Neuronal stem cell (in vitro differentiated cells): Measurements from ENCODE around the gene NAA30.

Experiments used
- DNase-seq: peaks from one replicate; pipeline ENCODE4 v3.0.0-alpha.2; 2013; ENCODE audit warnings: low spot score
- H2AFZ ChIP-seq: one replicate; pipeline ENCODE4 v1.6.1; 2013; ENCODE audit warnings: mild to moderate bottlenecking, low read length, inconsistent platforms
- H2AK5ac ChIP-seq: 2 replicates; pipeline ENCODE4 v1.6.1; 2013; ENCODE audit warnings: low read depth, mild to moderate bottlenecking, inconsistent platforms, low read length, moderate library complexity, mixed read lengths
- H2BK120ac ChIP-seq: 2 replicates; pipeline ENCODE4 v1.6.1; 2013; ENCODE audit warnings: low read depth, mild to moderate bottlenecking, inconsistent platforms, low read length, moderate library complexity, mixed read lengths
- H2BK12ac ChIP-seq: one replicate; pipeline ENCODE4 v1.6.1; 2013; ENCODE audit warnings: low read length, inconsistent platforms
- H2BK15ac ChIP-seq: 2 replicates; pipeline ENCODE4 v1.6.1; 2013; ENCODE audit warnings: mild to moderate bottlenecking, low read length, inconsistent platforms, mixed read lengths
- H2BK5ac ChIP-seq: one replicate; pipeline ENCODE4 v1.6.1; 2013; ENCODE audit warnings: inconsistent platforms, mild to moderate bottlenecking, low read length, moderate library complexity
- H3K14ac ChIP-seq: one replicate; pipeline ENCODE4 v1.6.1; 2013; ENCODE audit warnings: low read length, inconsistent platforms
- H3K18ac ChIP-seq: 2 replicates; pipeline ENCODE4 v1.6.1; 2013; ENCODE audit warnings: low read length, inconsistent platforms
- H3K23ac ChIP-seq: 2 replicates; pipeline ENCODE4 v1.6.1; 2013; ENCODE audit warnings: low read depth, mild to moderate bottlenecking, mixed read lengths, low read length, inconsistent platforms; ENCODE audit not compliant: poor library complexity
- H3K27ac ChIP-seq: replicated peaks from 3 replicates; pipeline ENCODE4 v1.5.1; 2013; ENCODE audit warnings: low read length, inconsistent platforms
- H3K27me3 ChIP-seq, 3 experiments: 2 replicates each; pipeline ENCODE4 v1.6.1; 2013; ENCODE audit warnings: low read length in 3 of 3, mild to moderate bottlenecking in 2 of 3, inconsistent platforms in 1 of 3, low read depth in 1 of 3, mixed read lengths in 1 of 3, moderate library complexity in 1 of 3; ENCODE audit not compliant: control insufficient read depth in 3 of 3, insufficient read depth in 3 of 3
- H3K36me3 ChIP-seq, 2 donors: replicated peaks in 1 of 2; 2 replicates each; pipeline ENCODE4 v1.6.1; 2013; ENCODE audit warnings: low read length in 2 of 2; ENCODE audit not compliant: control insufficient read depth in 2 of 2, insufficient read depth in 2 of 2
- H3K4ac ChIP-seq: 2 replicates; pipeline ENCODE4 v1.6.1; 2013; ENCODE audit warnings: inconsistent platforms, mild to moderate bottlenecking, low read length, moderate library complexity
- H3K4me1 ChIP-seq, 2 donors: 1 replicate in 1 of 2; 2 replicates in 1 of 2; pipeline ENCODE4 v1.6.1; 2013; ENCODE audit warnings: low read length in 2 of 2, low read depth in 1 of 2; ENCODE audit not compliant: control insufficient read depth in 2 of 2, insufficient read depth in 1 of 2
- H3K4me2 ChIP-seq: one replicate; pipeline ENCODE4 v1.6.1; 2013; ENCODE audit warnings: mild to moderate bottlenecking, low read length, inconsistent platforms; ENCODE audit not compliant: insufficient read depth, poor library complexity, severe bottlenecking
- H3K4me3 ChIP-seq, 2 donors: 2 replicates each; pipeline ENCODE4 v1.5.1; 2013; ENCODE audit warnings: low read length in 2 of 2, mild to moderate bottlenecking in 2 of 2, inconsistent platforms in 1 of 2, moderate library complexity in 1 of 2
- H3K79me1 ChIP-seq: one replicate; pipeline ENCODE4 v1.6.1; 2013; ENCODE audit warnings: low read depth, mild to moderate bottlenecking, inconsistent platforms, low read length, moderate library complexity
- H3K9ac ChIP-seq: one replicate; pipeline ENCODE4 v1.6.1; 2013; ENCODE audit warnings: mild to moderate bottlenecking, low read depth, low read length, inconsistent platforms; ENCODE audit not compliant: poor library complexity
- H3K9me3 ChIP-seq, 2 donors: replicated peaks in 1 of 2; 2 replicates each; pipeline versions ENCODE3 to v1.6.1; 2013; ENCODE audit warnings: low read length in 2 of 2, mild to moderate bottlenecking in 2 of 2, inconsistent platforms in 1 of 2, low read depth in 1 of 2, mixed read lengths in 1 of 2, moderate library complexity in 1 of 2; ENCODE audit not compliant: control insufficient read depth in 2 of 2, insufficient read depth in 1 of 2
- H4K8ac ChIP-seq: one replicate; pipeline ENCODE4 v1.6.1; 2013; ENCODE audit warnings: low read depth, mild to moderate bottlenecking, inconsistent platforms, low read length, moderate library complexity
- H4K91ac ChIP-seq: one replicate; pipeline ENCODE4 v1.6.1; 2013; ENCODE audit warnings: low read length, low read depth, mild to moderate bottlenecking, inconsistent platforms; ENCODE audit not compliant: poor library complexity
- WGBS, 2 donors: extraction: QIAGEN DNeasy Blood & Tissue Kit; methylation state at CpG; one replicate each; pipeline ENCODE4 v1.1.7; 2013; ENCODE audit warnings: missing lambda C conversion rate in 2 of 2, mixed read lengths in 1 of 2; ENCODE audit not compliant: insufficient read length in 2 of 2, insufficient replicate concordance in 1 of 2; ENCODE audit errors: extremely low coverage in 2 of 2; 5-methylcytosine and 5-hydroxymethylcytosine counted together

NAA30 gene

DNA sequence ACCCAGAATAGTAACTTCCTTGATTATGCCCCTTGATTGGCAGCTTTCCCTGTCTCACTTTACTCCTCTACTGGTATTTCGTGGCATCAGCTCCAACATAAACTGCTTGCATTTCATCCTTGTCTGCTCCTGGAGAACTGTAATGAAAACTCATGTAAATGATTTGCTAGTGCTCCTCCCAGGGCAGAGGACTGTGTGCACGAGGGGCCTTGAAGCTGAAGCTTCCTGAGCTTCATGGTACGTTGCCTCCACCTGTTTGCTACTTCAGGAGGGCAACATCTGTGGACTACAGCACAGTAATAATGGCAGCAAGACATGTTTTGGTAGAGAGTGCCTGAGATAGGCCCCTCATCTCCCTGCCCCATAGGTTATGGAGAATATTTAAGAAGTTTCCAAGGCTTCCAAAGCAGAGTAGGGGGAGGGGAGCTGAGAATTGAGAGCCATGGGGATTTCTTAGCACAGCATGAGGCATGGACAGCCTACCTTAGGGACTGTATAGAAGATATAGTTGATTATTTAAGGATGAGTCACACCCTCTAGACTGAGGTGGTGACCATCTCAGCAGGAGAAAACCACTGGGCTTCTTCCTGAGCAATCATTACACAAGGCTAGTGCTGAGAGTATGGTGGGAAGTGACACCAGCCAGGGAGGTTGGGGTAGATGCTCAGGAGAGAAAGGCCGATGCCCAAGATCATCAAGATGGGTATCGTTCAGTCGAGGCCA lies 73.8 kb downstream of the NAA30 start:
- no CpG with 5 or more reads among the region's 6 CpGs for WGBS, 2 donors
- H3K4me3 ChIP-seq: no peak overlapping the region

More for the DNA sequence above, 73.8 kb downstream of the NAA30 start:
- Histone ChIP-seq H2BK15ac (no peak overlapping the region), H3K9ac (no peak overlapping the region), H2BK12ac (no peak overlapping the region), H4K8ac (no peak overlapping the region), H3K9me3 (no peaks in the 10 kb centered on the region), H2AK5ac (no peak overlapping the region), H2BK5ac (no peak overlapping the region), H3K4me2 (no peak overlapping the region), H2BK120ac (no peak overlapping the region), H3K18ac (no peak overlapping the region), H3K27me3 (no peaks in the 10 kb centered on the region), H3K79me1 (no peaks in the 10 kb centered on the region), H4K91ac (no peak overlapping the region), H3K4ac (no peak overlapping the region), H3K36me3 (no peaks in the 10 kb centered on the region), H3K4me1 (no peaks in the 10 kb centered on the region), H2AFZ (no peak overlapping the region), H3K27ac (no peak overlapping the region), H3K14ac (no peak overlapping the region), H3K23ac (no peak overlapping the region)
- no peak for DNase-seq
